ENCODE results near the gene CPTP. TPM values are rescaled to one million over a fixed set of nuclear protein-coding genes. Genes with fewer than 3 reads are reported as not detected.
A peak's percentile ranks its signal among the peaks of the same experiment; 100 is the strongest.

CPTP gene
- total and polyA plus RNA-seq, 2 of the 13 experiments (the other 11 are each of a cell fraction or from before 2014, with no cell fraction given), result 5.5 to 9.3 TPM

DNA sequence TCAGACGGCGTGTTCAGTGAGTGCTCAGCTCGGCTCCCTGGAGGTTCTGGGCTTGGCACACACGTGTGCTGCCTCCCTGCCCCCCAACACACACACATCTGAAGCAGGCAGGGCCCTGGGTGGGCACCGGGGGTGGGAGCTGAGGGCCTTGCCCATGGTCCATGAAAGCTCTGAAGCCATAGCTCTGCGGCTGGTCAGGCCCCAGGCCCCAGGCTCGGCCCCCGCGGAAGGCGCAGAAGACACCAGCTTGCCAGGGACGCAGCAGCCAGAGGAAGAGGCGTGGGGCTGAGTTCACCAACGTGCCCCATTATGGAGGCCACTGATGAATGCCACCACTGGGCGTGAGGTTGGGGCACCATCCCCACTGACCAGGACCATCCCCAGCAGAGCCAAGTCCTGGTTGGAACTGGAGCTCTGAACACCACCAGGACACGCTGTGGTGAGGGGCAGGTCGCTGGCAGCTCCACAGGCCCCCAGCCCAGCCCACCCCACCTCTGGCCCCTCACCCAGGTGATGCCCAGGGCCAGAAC is 46.2 kb downstream of the CPTP start (continued):
- TF ChIP-seq, protein P1, sequence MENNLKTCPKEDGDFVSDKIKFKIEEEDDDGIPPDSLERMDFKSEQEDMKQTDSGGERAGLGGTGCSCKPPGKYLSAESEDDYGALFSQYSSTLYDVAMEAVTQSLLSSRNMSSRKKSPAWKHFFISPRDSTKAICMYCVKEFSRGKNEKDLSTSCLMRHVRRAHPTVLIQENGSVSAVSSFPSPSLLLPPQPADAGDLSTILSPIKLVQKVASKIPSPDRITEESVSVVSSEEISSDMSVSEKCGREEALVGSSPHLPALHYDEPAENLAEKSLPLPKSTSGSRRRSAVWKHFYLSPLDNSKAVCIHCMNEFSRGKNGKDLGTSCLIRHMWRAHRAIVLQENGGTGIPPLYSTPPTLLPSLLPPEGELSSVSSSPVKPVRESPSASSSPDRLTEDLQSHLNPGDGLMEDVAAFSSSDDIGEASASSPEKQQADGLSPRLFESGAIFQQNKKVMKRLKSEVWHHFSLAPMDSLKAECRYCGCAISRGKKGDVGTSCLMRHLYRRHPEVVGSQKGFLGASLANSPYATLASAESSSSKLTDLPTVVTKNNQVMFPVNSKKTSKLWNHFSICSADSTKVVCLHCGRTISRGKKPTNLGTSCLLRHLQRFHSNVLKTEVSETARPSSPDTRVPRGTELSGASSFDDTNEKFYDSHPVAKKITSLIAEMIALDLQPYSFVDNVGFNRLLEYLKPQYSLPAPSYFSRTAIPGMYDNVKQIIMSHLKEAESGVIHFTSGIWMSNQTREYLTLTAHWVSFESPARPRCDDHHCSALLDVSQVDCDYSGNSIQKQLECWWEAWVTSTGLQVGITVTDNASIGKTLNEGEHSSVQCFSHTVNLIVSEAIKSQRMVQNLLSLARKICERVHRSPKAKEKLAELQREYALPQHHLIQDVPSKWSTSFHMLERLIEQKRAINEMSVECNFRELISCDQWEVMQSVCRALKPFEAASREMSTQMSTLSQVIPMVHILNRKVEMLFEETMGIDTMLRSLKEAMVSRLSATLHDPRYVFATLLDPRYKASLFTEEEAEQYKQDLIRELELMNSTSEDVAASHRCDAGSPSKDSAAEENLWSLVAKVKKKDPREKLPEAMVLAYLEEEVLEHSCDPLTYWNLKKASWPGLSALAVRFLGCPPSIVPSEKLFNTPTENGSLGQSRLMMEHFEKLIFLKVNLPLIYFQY (CRISPR knock-in tag; IDR thresholded peaks at IDR 0.05; ENCODE audit: borderline replicate concordance), result no peak
- TF ChIP-seq, protein P2, sequence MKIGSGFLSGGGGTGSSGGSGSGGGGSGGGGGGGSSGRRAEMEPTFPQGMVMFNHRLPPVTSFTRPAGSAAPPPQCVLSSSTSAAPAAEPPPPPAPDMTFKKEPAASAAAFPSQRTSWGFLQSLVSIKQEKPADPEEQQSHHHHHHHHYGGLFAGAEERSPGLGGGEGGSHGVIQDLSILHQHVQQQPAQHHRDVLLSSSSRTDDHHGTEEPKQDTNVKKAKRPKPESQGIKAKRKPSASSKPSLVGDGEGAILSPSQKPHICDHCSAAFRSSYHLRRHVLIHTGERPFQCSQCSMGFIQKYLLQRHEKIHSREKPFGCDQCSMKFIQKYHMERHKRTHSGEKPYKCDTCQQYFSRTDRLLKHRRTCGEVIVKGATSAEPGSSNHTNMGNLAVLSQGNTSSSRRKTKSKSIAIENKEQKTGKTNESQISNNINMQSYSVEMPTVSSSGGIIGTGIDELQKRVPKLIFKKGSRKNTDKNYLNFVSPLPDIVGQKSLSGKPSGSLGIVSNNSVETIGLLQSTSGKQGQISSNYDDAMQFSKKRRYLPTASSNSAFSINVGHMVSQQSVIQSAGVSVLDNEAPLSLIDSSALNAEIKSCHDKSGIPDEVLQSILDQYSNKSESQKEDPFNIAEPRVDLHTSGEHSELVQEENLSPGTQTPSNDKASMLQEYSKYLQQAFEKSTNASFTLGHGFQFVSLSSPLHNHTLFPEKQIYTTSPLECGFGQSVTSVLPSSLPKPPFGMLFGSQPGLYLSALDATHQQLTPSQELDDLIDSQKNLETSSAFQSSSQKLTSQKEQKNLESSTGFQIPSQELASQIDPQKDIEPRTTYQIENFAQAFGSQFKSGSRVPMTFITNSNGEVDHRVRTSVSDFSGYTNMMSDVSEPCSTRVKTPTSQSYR (CRISPR knock-in tag; IDR thresholded peaks at IDR 0.05; ENCODE audit: borderline replicate concordance), result no peak
- peak; percentile 4 for TF ChIP-seq HNRNPLL (IDR thresholded peaks at IDR 0.05; ENCODE audit: low read depth, low read length, poor library complexity, severe bottlenecking)
- TF ChIP-seq, protein P3, sequence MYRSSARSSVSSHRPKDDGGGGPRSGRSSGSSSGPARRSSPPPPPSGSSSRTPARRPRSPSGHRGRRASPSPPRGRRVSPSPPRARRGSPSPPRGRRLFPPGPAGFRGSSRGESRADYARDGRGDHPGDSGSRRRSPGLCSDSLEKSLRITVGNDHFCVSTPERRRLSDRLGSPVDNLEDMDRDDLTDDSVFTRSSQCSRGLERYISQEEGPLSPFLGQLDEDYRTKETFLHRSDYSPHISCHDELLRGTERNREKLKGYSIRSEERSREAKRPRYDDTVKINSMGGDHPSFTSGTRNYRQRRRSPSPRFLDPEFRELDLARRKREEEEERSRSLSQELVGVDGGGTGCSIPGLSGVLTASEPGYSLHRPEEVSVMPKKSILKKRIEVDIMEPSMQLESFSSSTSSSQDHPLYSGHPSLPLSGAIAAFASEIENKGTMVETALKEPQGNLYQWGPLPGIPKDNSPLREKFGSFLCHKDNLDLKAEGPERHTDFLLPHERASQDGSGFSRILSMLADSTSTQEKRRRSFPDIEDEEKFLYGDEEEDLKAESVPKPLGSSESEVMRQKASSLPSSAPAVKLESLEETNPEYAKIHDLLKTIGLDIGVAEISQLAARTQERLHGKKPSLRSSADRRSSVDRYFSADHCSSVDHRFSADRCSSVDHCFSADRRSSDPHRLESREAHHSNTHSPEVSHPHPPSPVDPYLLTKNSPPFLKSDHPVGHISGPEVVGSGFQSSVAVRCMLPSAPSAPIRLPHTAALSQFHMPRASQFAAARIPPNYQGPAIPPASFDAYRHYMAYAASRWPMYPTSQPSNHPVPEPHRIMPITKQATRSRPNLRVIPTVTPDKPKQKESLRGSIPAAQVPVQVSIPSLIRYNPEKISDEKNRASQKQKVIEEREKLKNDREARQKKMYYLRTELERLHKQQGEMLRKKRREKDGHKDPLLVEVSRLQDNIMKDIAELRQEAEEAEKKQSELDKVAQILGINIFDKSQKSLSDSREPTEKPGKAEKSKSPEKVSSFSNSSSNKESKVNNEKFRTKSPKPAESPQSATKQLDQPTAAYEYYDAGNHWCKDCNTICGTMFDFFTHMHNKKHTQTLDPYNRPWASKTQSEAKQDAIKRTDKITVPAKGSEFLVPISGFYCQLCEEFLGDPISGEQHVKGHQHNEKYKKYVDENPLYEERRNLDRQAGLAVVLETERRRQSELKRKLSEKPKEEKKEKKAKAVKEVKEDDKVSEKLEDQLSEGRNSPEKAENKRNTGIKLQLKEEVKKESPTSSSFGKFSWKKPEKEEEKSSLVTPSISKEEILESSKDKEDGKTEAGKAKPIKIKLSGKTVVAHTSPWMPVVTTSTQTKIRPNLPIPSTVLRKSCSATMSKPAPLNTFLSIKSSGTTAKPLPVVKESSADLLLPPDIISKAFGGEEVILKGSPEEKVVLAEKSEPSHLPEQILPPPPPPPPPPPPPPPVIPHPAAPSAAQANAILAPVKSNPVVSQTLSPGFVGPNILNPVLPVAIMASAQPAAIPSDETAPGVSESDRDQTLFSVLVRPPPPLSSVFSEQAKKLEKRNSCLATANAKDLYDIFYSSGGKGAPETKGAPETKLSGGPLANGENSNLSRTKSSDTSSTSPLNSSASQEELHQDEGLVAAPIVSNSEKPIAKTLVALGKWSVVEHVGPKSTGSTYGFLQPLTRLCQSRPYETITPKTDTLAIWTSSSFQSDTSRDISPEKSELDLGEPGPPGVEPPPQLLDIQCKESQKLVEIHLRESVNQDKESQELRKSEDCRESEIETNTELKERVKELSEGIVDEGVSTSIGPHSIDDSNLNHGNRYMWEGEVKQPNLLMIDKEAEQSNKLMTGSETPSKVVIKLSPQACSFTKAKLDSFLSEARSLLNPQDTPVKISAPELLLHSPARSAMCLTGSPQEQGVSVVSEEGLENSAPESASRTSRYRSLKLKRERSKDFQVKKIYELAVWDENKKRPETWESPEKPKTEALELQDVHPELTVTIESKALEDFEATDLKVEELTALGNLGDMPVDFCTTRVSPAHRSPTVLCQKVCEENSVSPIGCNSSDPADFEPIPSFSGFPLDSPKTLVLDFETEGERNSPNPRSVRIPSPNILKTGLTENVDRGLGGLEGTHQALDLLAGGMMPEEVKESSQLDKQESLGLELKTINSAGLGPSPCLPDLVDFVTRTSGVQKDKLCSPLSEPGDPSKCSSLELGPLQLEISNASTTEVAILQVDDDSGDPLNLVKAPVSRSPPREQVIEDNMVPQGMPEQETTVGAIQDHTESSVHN (CRISPR knock-in tag; IDR thresholded peaks at IDR 0.05), result no peak
- TF ChIP-seq NFIB (CRISPR knock-in tag; IDR thresholded peaks at IDR 0.05; ENCODE audit: borderline replicate concordance), result no peak
- TF ChIP-seq RFX5 (IDR thresholded peaks at IDR 0.05; ENCODE audit: low read depth, low read length), result no peak
- TF ChIP-seq TBX3 (IDR thresholded peaks at IDR 0.05; ENCODE audit: borderline replicate concordance), result no peak
- no peak for TF ChIP-seq KDM3A (CRISPR knock-in tag; IDR thresholded peaks at IDR 0.05; ENCODE audit: low read depth)
- TF ChIP-seq NR2F2 (IDR thresholded peaks at IDR 0.05; ENCODE audit: borderline replicate concordance, low read depth), result no peak
- TF ChIP-seq DNMT1 (CRISPR knock-in tag; IDR thresholded peaks at IDR 0.05), result no peak
- no peak for TF ChIP-seq EEA1 (CRISPR knock-in tag; IDR thresholded peaks at IDR 0.05; ENCODE audit: borderline replicate concordance)
- TF ChIP-seq GATAD1 (CRISPR knock-in tag; IDR thresholded peaks at IDR 0.05), result no peak
- TF ChIP-seq HIVEP1 (CRISPR knock-in tag; IDR thresholded peaks at IDR 0.05), result no peak
